ENCODE measurements around the gene LPCAT3. TPM values are rescaled to one million over a fixed set of nuclear protein-coding genes. Genes with fewer than 3 reads are reported as not detected.

LPCAT3 gene
- total RNA-seq, 2 donors from 2014 or later, result 87.1 to 87.9 TPM

DNA sequence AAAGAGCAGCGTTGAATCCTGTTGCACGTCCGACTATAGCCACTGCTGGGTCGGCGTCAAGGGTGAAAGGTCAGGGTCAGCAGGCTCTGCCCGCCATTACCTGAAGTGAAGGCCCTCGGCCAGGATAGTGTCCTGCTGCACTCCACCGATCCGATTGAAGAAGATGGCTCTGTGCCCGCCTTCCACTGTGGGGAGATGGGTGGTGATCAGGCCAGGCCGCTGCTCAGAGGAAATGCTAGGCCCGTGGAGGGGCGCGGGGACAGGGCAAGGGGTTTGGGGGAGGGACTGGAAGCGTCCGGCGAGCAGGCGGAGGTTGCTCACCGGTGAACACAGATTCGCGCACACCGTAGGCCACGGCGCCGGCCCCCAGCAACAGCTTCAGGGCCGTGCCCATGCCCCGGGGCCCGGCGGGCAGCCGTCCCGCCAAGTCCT is 48.2 kb downstream of the LPCAT3 start:
- intact Hi-C loops (cut with DNase I, micrococcal nuclease), result no loop called here
- DNase-seq (peak; percentile 57 to 61), ATAC-seq (peak; percentile 28)

DNA sequence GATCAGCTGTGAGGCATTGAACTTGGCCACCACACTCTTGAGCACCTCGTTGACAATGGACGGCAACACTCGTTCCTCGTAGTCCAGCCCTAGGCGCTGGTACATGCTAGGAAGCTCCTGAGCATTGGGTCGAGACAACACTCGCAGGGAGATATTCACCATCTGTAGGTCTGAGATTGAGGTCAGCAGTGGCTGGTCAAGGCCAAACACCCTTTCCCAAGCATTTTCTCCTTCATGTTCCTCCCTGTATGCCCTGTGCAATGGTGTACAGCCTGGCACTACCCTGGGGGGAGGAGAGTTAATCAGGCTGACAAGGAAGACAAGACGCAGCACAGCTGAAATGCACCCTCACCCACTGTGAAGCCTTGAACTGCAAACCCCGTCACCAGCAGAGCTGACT is 49.9 kb downstream of the LPCAT3 start:
- DNase-seq (no peak), ATAC-seq (no peak)
- intact Hi-C loops (cut with DNase I, micrococcal nuclease), result loop anchor here in 1 of 2 donors (5.0 kb wide), 1 partner anchor 96 kb away; the partner anchor contains the start of gene SPSB2

DNA sequence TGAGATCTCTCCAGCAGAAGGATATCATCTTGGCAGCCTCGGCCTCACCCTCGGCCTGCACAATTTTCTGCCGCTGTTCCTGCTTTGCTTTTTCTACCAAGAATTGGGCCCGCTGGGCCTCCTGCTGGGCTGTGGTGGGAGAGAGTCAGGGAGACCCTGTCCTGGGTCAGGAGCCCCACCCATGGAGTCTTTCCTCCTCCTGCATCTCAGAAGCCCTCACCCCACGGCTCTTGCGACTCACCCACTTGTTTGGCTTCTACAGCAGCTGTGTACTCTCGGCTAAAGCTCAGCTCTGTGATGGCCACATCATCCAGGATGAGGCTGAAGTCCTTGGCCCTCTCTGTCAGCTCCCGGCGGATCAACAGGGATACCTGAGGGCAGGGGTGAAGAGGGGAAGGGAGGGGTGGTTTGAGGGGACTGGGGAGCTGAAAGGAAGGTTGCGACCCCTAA is 50.6 kb downstream of the LPCAT3 start:
- ATAC-seq (no peak), DNase-seq (no peak)
- intact Hi-C loops (cut with DNase I, micrococcal nuclease), result loop anchor here in 1 of 2 donors (5.0 kb wide), 1 partner anchor 95 kb away; the partner anchor contains the start of gene SPSB2

DNA sequence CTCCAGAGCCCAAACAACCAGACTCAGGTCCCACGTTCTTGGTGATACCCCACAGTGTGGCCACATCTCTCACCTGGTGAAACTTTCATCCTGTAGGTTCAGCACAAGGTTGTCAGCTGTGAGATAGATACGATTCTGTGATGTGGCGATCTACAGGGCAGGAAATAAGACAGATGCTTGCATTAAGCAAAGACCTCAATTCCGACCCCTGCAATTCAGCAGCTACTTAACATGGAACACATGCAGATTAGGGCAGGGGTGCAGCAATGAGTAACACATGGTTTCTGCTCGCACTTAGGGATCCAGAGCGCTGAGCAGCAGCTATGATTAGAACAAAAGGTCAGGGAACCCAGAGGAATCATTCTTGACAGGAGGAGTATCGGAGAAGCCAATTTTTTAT is 51.9 kb downstream of the LPCAT3 start:
- DNase-seq (no peak), ATAC-seq (no peak)
- intact Hi-C loops (cut with DNase I, micrococcal nuclease), result loop anchor here in 1 of 2 donors (5.0 kb wide), 1 partner anchor 94 kb away; the partner anchor contains the start of gene SPSB2

DNA sequence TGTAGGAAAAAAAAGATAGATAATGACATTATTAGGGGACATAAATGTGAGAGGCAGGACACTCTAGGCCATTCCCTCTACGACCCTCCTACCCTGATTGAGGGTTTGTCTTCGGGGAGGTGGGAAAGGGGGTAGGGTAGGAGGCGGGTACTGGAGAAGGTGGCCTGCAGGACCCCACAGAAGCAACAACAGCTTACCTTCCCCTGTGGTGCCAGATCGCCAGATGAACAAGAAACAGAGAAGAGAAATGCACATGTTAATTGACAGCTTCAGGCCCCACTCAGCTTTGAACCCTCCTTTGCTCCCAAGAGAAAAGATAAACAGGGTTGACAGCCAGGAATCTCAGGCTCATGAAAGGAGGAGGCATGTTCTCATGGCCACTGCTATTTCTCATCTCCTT is 52.6 kb downstream of the LPCAT3 start:
- DNase-seq (peak in 1 of 2 donors; percentile 25), ATAC-seq (no peak)
- intact Hi-C loops (cut with DNase I, micrococcal nuclease), result loop anchor here in 1 of 2 donors (5.0 kb wide), 1 partner anchor 93 kb away; the partner anchor contains the start of gene SPSB2

DNA sequence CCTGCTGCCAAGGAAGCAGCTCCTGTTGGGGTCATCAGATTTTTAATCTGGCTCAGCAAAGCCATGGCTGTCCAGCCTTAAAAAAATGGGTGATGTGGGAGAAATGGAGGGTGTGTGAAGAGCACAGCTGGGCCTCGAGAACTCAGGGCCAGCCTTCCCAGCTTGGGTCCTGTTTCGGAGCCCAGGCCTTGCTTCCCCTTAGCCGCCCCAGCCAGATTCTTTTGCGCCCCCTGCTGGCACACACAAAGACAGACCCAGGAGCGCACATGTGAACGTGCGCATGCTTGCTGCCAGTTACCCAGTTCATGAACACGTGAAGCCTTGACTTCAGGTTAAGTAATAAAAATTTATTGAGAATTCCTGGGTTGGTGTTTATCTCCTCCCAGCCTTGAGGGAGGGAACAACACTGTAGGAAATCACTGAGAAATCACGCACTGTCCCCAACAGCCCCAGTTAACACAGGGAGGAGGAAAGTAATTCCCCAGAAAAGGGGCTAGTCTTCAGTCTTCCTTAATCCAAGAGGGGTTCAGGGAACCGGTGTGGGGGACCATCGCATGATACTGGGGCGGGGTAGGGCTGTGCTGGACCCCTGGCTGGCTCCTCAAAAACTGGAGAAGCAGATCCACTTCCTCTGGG is 53.1 kb downstream of the LPCAT3 start:
- DNase-seq, result peak; percentile 92
- peak; percentile 37 for ATAC-seq
- intact Hi-C loops (cut with DNase I, micrococcal nuclease), result loop anchor here in 1 of 2 donors (5.0 kb wide), 1 partner anchor 93 kb away; the partner anchor contains the start of gene SPSB2

DNA sequence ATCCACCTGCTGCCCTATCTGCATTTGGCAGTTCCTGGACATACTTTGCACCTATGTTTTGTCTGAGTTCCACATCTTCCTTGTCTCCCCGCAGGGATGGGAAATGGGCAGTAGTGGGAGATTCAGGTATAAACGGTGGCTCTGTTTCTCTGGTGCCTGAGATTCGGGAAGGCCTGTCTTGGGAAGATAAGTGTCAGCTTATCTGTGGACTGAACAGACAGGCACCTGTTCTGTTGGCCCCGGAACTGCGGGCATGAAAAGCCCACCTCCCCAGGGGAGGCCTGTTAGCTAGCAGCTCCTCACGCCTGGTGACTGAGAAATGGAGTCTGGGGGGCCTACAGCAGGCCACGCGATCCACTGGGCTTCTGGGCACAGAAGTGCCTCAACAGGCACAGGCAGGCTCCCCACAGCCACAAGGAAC is 53.7 kb downstream of the LPCAT3 start:
- DNase-seq, result no peak
- no peak for ATAC-seq
- intact Hi-C loops (cut with DNase I, micrococcal nuclease), result loop anchor here in 1 of 2 donors (5.0 kb wide), 1 partner anchor 92 kb away; the partner anchor contains the start of gene SPSB2

DNA sequence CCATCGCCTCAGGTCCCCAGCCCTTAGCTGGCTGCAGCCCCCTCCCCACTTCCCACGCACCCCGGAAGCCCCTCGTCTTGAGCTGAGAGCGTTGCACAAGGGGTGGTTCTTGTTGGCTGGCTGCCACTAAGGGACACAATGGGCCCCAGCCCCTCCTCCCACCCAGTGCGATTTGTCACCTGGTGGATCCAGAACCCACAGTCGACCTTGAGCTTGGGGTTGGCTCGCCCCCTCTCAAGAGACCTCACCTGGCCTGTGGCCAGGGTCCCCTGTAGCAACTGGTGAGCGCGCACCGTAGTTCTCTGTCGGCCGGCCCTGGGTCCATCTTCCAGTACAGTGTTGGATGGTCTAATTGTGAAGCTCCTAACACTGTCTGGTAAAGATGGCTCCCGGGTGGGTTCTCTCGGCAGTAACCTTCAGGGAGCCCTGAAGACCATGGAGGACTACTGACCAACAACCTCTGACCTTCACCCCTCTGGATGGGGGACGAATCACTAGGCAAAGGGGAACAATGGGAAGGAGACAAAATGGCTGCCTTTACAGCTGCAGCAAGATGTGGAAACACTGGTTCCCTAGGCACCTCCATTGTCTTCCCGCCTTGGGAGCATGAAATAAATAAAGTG is 54.4 kb downstream of the LPCAT3 start:
- DNase-seq (peak; percentile 57 to 67), ATAC-seq (no peak)
- intact Hi-C loops (cut with DNase I, micrococcal nuclease), result no loop called here

DNA sequence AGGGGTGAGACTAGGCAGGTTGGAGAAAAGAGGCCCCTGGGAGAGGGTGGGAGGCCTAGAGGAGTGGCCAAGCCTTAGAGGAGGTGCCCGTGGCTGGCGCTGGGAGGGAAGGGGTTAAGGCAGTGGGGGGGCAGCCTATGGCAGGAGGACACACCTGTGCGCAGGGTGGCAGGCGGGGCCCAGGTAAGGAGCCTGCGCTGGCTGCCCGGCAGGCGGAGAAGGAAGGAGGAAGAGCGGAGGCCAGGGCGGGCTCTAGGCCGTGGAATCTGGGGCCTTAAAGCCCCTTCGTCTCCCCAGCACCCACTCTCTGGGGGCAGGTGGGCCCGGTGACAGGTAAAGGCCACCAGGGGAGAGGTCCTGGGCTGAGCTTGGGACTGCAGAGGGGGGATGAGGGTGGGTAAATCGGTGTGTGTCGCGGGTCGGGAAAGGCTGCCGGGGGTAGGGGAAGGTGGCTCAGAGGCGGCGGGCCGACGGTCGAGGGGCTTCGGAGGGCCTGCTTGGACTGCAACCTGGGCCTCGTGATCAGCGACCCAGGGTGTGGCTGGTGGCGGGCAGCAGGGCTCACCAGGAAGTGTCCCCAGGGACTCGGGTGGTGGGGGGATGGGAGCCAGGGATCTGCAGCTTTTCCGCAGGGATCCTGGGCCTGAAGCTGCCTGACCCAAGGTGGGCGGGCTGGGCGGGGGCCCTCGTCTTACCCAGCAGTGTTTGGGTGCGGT is 55.1 kb downstream of the LPCAT3 start:
- ATAC-seq (peak; percentile 68), DNase-seq (peak; percentile 95)
- intact Hi-C loops (cut with DNase I, micrococcal nuclease), result no loop called here

DNA sequence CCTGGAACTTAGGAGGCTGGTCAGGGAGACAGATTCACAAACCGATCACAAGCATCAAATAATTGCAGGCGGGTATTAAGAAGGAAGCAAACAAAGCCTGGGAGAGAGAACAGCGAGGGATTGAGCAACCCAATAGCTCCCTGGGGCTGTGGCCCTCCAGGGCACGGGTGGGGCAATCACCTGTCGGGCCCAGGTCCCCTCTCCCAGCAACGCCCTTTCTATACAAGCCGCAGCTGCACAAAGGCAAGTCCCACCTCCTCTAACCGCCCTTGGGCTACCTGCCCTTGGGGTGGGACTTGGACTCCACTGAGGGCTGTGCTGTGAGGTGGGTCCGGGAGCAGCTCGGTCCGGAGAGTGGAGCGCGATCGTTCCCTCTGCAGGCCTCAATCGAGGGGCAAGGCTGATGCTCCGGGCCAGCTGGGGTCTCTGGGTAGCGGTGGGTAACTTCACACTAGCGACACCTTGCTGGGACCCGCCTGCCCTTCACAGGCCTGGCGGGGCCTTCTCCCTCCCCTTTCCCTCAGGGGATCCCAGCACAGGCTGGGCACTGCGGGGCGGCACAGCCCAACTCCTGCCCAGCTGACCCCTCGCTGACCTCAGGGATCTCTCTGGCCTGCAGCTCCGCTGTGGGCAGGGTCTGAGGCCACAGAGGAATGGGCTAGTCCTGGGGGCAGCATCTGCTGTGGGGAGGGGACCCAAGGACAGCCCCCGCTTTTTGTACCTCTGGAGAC is 55.8 kb downstream of the LPCAT3 start:
- intact Hi-C loops (cut with DNase I, micrococcal nuclease), result no loop called here
- ATAC-seq (peak; percentile 66), DNase-seq (peak; percentile 83 to 93)

DNA sequence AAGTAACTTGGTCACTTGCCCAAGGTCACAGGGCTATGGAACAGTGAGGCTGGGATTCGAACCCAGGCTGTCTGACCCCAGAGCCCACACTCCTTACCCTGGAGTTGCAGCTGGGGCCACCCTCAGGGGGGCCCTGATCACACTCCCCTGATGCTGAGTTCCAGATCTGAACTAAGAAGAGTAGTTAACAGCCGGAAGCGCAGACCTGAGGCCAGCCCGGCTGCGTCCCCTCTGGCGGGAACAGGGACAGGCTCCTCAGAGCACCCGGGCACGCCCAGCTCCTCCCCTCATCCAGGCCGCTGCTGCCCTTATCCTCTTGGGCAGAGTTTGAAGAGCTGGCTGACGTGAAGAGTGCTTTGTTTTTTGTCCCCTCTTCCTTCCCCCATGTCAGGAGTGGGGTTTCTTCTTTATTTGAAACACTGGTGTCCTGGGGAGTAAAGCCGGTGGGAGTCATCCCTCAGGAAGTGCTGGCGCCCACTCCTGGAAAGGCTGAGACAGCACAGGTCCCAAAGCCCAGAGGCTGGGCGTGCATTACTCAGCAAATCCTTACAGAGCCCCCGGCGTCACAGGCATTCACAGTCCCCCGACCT is 56.5 kb downstream of the LPCAT3 start:
- intact Hi-C loops (cut with DNase I, micrococcal nuclease), result no loop called here
- DNase-seq (peak; percentile 83 to 85), ATAC-seq (peak; percentile 53)

DNA sequence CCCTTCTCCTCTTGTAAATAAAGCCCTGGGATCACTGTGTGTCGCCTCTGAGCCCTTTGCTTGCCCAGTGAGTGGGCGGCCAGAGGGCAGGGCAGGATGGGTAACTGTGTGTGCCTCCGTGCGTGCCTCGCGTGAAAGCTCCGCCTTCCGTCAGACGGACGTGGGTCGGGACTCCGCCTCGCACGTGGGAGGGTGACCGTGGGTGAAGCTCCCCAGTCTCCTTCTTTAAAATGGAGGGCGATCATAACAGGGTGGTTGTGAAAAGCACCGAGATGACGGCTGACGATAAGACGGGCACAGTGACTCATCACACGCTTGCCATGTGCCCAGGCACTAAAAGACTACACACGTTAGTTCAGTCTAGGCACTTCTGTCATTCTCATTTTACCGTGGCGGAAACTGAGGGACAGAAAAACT is 57.0 kb downstream of the LPCAT3 start:
- ATAC-seq (peak; percentile 18), DNase-seq (peak; percentile 82 to 85)
- intact Hi-C loops (cut with DNase I, micrococcal nuclease), result no loop called here

DNA sequence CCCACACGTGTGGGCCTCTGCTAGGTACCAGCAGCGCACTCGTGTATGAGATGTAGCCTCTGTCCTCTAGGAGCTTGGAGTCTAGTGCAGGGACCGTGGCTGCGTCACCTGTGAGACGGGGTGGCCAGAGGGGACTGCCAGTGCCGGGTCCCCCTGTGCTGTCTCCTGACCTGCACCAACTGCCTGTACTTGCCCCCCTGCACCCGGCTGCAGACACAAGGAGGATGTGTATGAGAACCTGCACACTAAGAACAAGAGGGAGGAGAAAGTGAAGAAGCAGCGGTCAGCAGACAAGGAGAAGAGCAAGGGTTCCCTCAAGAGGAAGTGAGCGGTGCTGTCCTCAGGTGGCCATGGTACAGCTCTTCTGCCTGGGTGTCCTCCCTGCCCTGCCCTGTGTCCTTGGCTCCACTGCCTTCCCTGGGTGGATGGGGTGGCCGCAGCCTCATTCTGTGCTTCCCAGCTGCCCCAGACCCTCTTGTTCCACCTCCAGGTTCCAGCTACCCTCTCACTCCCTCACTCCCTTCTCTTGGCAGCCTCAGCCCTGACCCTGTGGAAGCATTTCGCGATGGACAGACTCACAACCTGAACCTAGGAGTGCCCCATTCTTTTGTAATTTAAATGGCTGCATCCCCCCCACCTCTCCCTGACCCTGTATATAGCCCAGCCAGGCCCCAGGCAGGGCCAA is 57.5 kb downstream of the LPCAT3 start:
- intact Hi-C loops (cut with DNase I, micrococcal nuclease), result no loop called here
- DNase-seq (peak; percentile 45 to 70), ATAC-seq (peak; percentile 8)

DNA sequence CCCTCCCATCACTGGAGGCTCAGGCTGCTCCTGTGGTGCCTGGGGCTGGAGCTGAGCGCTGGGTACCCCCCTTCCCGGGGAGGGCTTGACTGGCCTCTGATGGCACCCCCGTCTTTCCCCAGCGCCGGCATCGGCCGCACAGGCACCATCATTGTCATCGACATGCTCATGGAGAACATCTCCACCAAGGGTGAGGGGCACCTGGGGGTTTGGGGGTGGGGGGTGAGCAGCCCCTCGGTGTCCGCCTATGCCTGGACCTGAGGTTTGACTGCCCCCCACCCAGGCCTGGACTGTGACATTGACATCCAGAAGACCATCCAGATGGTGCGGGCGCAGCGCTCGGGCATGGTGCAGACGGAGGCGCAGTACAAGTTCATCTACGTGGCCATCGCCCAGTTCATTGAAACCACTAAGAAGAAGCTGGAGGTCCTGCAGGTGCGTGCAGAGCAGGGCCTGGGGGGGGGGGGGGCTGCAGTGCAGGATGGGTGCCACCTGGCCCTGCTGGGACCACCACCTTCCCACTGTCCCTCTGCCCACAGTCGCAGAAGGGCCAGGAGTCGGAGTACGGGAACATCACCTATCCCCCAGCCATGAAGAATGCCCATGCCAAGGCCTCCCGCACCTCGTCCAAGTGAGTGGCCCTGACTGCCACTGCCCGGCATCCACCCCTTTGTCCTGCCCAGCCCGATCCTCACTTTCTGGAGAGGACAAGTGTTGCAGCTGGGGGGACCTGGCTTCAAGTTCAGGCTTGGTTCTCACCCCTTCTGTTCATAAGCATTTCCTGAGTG is 58.3 kb downstream of the LPCAT3 start:
- intact Hi-C loops (cut with DNase I, micrococcal nuclease), result loop anchor here in 1 of 2 donors (10.0 kb wide), 1 partner anchor 145 kb away; the partner anchor contains the start of gene C1RL
- DNase-seq, result peak in 1 of 2 donors; percentile 28

DNA sequence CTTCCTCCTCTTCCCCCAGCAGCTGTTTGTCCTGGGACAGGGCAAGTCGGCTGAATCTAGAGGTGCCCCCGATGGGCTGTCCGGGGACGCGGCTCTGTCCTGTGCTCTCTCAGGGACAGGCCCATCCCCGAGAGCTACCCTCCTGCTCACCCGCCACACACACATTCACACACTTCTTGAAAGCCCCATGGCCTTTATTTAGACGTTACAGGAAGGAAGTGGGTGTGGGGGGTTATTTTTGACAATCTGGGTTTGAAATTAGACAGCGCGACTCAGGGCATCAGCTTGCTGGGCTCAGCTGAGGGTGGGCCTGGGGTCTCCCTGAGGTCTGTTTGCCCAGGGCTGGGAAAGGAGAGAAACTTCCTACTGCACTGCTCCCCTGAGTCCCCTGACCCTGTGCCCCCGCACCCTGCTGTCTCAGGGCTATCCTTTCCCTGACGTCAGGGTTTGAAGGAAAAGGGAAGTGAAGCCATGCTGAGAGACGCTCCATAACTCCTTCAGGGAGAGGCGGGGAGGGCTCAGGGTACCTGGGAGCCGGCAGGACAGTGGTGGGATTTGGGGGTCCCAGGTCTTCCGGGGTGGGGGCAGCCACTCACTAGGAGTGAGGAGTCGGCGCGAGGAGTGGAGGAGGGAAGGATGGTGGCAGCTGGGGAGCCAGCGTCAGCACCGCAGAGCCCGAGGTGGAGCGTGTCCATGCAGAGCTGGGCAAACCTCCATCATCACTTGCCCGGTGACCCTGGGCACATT is 59.0 kb downstream of the LPCAT3 start:
- ATAC-seq (no peak), DNase-seq (peak; percentile 48 to 51)
- intact Hi-C loops (cut with DNase I, micrococcal nuclease), result loop anchor here in 1 of 2 donors (10.0 kb wide), 1 partner anchor 146 kb away; the partner anchor contains the start of gene C1RL

More for the DNA sequence above, 58.3 kb downstream of the LPCAT3 start:
- no peak for ATAC-seq

DNA sequence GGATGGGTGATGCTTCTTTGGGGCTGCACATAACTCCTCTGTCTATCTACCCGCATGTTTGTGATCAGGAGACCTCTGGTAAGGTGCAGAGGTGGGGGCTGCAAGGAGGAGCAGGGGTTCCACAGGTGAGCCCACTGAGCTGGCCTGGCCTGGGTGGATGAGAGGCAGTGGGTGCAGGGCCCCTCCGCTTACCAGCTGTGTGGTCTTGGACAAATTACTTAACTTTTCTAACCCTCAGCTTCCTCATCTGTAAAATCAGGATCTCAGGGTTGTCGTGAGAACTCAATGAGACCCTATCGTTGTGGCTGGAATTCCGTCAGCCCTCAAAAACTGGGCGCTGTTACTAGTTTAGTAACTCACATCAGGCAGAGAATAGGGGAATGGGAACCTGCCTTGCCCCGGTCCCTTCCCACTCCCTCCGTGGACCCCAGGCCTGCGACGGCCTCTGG is 59.6 kb downstream of the LPCAT3 start:
- ATAC-seq (no peak), DNase-seq (no peak)
- intact Hi-C loops (cut with DNase I, micrococcal nuclease), result loop anchor here in 1 of 2 donors (10.0 kb wide), 1 partner anchor 146 kb away; the partner anchor contains the start of gene C1RL

All from left colon (tissue), 2 donors.